Testis (tissue), 5 donors: ENCODE measurements around the gene SORD. TPM values are rescaled to one million over a fixed set of nuclear protein-coding genes. Genes with fewer than 3 reads are reported as not detected.
"Not testable (repeated sequence)": the region's sequence is repeated elsewhere in the genome, so short reads cannot be mapped to it uniquely, and the experiment has no call there.

ENCODE experiments used
- DNase-seq: peaks from one replicate; pipeline ENCODE4 v3.0.0-alpha.2; 2019
- H3K27ac ChIP-seq, 2 donors: fragments of 200-600 bp; sonication (generic); one replicate each; pipeline ENCODE4 v1.5.1; 2019
- H3K27me3 ChIP-seq: fragments of 200-600 bp; sonication (generic); one replicate; pipeline ENCODE4 v1.5.1; 2019
- H3K36me3 ChIP-seq: fragments of 200-600 bp; sonication (generic); one replicate; pipeline ENCODE4 v1.5.1; 2017; ENCODE audit warnings: low read depth; ENCODE audit errors: missing control alignments
- H3K4me1 ChIP-seq: fragments of 200-600 bp; sonication (generic); one replicate; pipeline ENCODE4 v1.5.1; 2019
- H3K4me3 ChIP-seq, 2 donors: fragments of 200-600 bp; sonication (generic); one replicate each; pipeline ENCODE4 v1.5.1; 2017 to 2019
- H3K9me3 ChIP-seq: fragments of 200-600 bp; sonication (generic); one replicate; pipeline ENCODE4 v1.5.1; 2017
- POLR2A ChIP-seq: fragments of 450-650 bp; IDR thresholded peaks from one replicate; pipeline ENCODE4 v1.6.1; 2017; ENCODE audit warnings: antibody characterized with exemption, mild to moderate bottlenecking, moderate library complexity
- WGBS, 2 donors: methylation state at CpG; one replicate each; pipeline ENCODE4 v1.1.5; 2018; 5-methylcytosine and 5-hydroxymethylcytosine counted together
- intact Hi-C: fragments of 100-400 bp; cut with DNase I; formaldehyde crosslinking; loops from one replicate; pipeline ENCODE4 v1.15.1; 2023; ENCODE audit warnings: low total_unique reads
- long read RNA-seq, 2 donors: transcript quantifications; one replicate each; lab custom pipeline, GENCODE V29; 2026
- polyA plus RNA-seq: library from polyadenylated mRNA; stranded (reverse); fragments of 350-450 nt; fragmentation: Illumina TruSeq; extraction: RNeasy Lipid Tissue Mini Kit (QIAGEN cat#74804); gene quantifications from one replicate; pipeline ENCODE4 v1.2.3, GENCODE V29; 2014; ENCODE audit warnings: low read depth, low replicate concordance; ENCODE audit not compliant: insufficient read depth
- total RNA-seq, 2 donors: library from RNA; depleted of rRNA; stranded (reverse); fragments of >200 nt; gene quantifications; one replicate each; pipeline ENCODE4 v1.2.3, GENCODE V29; 2016

SORD gene
- total RNA-seq, result 10 to 100 TPM; 33.7 to 34.1 TPM
- polyA plus RNA-seq, result 21.4 TPM
- long read RNA-seq, donor 1, full-length matches to known transcripts, result 8 of 8 reads
- long read RNA-seq, donor 1, partial matches to known transcripts, result 0 of 8 reads
- long read RNA-seq, donor 1, other reads (novel, unspliced or antisense), result 0 of 8 reads
- long read RNA-seq, donor 2, full-length matches to known transcripts, result 7 of 7 reads
- long read RNA-seq, donor 2, partial matches to known transcripts, result 0 of 7 reads
- long read RNA-seq, donor 2, other reads (novel, unspliced or antisense), result 0 of 7 reads

DNA sequence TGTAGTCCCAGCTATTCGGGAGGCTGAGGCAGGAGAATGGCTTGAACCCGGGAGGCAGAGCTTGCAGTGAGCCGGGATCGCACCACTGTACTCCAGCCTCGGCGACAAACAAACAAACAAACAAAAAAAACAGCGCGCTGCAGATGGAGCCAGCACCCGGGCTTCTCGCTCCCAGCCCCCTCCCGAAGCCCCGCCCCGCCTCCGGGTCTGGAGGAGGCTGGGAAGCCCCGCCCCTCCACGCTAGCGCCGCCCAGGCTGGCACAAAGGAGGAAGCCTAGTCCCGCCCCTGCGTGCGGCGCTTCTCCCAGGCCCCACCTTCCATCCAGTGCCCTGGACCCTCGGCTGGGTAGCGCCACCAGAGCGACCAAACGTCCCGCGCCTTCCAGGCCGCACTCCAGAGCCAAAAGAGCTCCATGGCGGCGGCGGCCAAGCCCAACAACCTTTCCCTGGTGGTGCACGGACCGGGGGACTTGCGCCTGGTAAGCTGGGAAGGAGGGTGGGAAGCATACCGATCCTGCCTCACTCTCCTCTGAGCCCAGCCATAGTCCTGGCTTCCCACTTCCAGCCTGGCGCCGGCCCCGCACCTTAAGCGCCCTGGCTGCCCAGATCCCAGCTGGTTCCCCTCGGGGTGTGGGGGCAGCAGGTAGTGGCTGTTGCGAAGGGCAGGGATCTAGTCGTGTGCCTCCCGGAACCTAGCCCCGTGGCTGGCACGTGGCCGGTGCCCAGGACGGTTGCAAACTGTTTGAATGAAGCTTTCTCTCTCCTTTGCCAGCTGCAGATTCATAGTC is at the start of gene SORD:
Gene SORD (plus strand): TSS at position 325 of the 788 bp plus-strand sequence. CDS start 89 bp downstream, at position 414.
- intact Hi-C loops, result no loop called here
- Histone ChIP-seq H3K36me3 (no peaks in the 10 kb centered on the region), H3K27ac (peak within 1 kb of the TSS; percentile 53 to 79), H3K4me3 (peak within 1 kb of the TSS; percentile 68 to 77), H3K27me3 (no peaks in the 10 kb centered on the region), H3K9me3 (no peaks in the 10 kb centered on the region), H3K4me1 (peaks cover 11% of the 10 kb centered on the region)
- WGBS, 2 donors, result 2 to 20% methylated on average over 2 to 48 of the region's 48 CpGs
- TF ChIP-seq POLR2A, result no peak
- DNase-seq, result peak; percentile 96

GRCh38 chr15:44976183-44976582 is 46.8 kb upstream of the SORD start:
- H3K27ac ChIP-seq, H3K9me3 ChIP-seq, H3K4me3 ChIP-seq, intact Hi-C loops, H3K36me3 ChIP-seq, DNase-seq, H3K4me1 ChIP-seq, H3K27me3 ChIP-seq: not testable (repeated sequence)
- WGBS, 2 donors, result 86 to 93% methylated on average over 3 of the region's 3 CpGs

DNA sequence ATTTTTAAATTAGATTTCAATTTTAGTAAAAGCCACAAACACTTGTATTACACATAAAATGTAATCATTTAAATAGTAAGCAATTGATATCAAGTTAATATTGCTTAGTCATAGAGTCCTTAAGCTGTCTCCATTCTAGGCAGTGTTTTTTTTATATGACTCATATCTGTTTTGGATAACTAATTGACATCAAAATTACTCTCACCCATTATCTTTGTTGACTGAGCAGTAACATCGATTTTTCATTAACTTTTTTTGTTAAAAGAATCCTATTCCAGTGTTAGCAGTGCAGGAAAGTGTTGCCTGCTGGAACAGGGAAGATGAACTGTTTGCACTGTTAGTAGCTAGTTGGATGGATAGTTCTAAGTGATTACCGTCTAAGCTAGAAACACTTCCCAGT is 45.2 kb upstream of the SORD start:
- H3K36me3 ChIP-seq, H3K27ac ChIP-seq, H3K4me1 ChIP-seq, H3K4me3 ChIP-seq, intact Hi-C loops, DNase-seq, H3K9me3 ChIP-seq, H3K27me3 ChIP-seq: not testable (repeated sequence)
- WGBS, 2 donors, result 54 to 61% methylated on average over 2 of the region's 2 CpGs

DNA sequence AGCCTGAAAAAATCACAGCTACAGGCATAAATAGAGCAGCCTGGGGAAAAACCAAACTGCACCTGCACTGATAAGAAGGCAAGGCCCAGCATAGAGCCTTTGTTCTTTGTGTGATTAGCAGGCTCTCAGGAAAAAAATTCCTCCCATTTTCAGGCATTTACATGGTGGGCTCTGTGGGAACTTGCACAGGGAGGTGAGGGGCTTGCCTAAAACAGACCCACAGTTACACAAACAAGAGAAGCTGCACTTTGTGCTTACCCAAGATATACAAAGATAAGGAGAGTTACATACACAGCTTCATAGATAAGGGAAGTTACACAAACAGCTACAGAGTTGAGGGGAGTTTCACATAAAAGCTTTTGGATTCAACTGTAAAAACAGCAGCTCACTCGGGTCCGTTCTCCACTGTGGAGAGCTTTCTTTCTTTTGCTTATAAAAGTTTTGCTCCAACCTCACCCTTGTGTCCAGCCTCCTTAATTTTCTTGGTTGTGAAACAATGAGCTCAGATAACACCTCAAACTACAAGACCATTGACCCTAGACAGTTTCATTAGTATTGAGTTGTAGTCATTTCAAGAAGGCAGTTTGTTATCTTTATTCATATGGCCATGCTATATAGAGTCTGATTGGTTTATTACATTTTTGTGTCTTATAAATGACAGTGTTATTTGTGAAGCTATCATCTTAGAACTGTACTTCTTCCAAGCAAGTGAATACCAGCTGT is 43.2 kb upstream of the SORD start:
- H3K27me3 ChIP-seq, intact Hi-C loops, DNase-seq, H3K4me1 ChIP-seq, H3K36me3 ChIP-seq, H3K9me3 ChIP-seq, H3K4me3 ChIP-seq: not testable (repeated sequence)
- 53 to 77% methylated on average over 2 of the region's 2 CpGs for WGBS, 2 donors
- peak overlapping the region; percentile 51 to 55 for H3K27ac ChIP-seq

- 76 to 79% methylated on average over 1 of the region's 1 CpG for WGBS, 2 donors
These were observed 38.9 kb upstream of the SORD start for GRCh38 chr15:44984144-44984543.

DNA sequence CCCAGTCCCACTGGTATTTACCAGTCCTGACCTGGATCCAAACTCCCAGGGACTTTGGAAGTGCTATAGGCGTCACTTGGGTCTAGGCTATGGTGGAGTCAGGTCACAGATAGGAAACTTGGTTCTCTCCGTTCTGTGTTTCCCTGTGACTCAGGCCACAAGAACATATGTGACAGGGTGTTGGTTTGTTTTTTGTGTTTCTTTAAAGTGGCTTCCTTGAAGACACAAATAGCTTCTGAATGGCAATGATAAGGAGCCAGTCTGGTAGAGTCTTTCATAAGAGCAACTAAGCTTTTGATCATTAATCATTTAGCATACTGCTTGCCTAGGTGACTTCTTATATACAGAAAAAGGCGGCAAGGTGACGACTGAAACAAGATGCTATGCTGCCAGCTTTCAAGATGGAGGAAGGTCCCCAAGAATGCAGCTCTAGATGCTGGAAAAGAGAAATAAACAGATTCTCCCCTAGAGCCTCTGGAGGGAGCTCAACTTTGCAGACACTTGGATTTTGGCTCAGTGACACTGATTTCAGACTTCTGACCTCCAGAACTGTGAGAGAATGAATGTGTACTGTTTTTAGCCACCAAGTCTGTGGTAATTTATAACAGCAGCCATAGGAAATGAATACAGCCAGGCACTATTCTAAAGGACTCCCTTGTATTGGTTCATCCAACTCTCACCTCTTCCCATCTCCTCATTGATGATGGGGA is 36.5 kb upstream of the SORD start:
- 77 to 87% methylated on average over 3 to 4 of the region's 4 CpGs for WGBS, 2 donors
- H3K9me3 ChIP-seq, H3K27ac ChIP-seq, H3K4me3 ChIP-seq, H3K4me1 ChIP-seq, H3K27me3 ChIP-seq, H3K36me3 ChIP-seq, DNase-seq, intact Hi-C loops: not testable (repeated sequence)

More at GRCh38 chr15:44984144-44984543, 38.9 kb upstream of the SORD start:
- H3K36me3 ChIP-seq, H3K27ac ChIP-seq, H3K27me3 ChIP-seq, intact Hi-C loops, H3K9me3 ChIP-seq, H3K4me3 ChIP-seq, DNase-seq, H3K4me1 ChIP-seq: not testable (repeated sequence)

DNA sequence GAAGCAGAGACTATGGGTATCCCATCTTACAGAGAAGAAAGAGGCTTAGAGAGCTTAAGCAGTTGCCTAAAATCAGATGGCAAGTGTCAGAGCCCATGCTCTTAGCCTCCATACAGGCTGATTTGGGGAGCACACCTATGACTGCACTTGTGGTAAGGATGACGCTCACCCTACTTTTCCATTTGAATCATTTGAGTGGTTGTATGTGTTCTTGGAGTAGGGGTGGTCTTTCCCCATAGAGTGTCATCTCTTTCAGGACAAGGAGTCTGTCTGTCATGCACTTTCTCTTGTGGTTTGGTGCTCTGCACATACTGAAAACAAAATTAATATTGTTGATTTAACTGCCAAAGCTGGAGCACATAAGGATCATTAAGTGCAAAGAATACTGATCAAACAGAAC is 35.3 kb upstream of the SORD start:
- DNase-seq, H3K27me3 ChIP-seq, H3K4me1 ChIP-seq, H3K4me3 ChIP-seq, H3K9me3 ChIP-seq, intact Hi-C loops, H3K36me3 ChIP-seq, H3K27ac ChIP-seq: not testable (repeated sequence)
- 100% methylated on average over 1 of the region's 1 CpG; no CpG with 5 or more reads in 1 of the 2 donors for WGBS, 2 donors

DNA sequence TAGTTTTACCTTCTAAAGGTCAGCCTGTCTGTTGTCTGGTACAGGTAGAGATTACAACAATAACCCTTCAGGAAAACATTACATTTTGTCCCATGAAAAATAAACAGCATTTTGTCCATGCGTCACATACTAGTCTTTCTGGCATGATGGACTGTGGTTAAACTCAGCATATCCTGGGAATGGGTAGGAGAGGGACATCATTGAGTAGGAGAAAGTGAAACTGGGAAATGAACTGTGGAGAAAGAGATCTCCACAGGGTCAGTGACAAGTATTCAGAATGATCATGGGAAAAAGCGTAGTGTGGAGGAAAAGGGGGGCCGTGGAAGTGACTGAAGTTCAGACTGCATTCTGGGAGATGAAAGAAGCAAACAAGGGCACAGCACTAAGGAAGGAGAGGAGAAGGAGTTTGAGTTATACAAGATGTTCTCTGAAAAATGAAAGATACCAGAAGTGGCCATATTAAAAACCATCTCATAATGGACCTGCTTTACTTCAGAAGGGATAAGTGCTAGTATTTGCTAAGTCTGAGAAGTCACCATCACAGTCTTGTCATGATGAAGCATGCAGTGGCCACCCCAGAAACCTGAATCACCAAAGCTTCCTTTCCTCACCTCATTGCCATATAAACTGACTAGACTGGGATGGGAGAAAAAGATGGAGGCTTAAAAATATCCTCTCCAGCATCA is 34.7 kb upstream of the SORD start:
- intact Hi-C loops, H3K27ac ChIP-seq: not testable (repeated sequence)

DNA sequence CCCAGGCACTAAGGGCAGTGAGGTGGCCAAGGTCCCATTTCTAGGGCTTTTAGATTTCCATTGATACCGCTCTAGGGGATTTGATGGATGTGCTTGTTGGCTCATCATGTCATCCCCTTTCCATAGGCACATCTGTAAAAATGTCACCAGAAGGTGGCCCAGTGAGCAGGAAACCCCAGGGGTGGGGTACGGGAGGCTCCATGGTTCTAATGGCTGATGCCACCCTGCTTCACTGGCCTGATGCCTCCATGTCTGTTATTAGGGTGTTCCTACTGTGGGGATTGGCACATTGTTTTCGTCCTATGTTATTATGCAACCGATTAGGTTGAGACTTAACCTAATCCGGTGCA is 34.1 kb upstream of the SORD start:
- DNase-seq, H3K9me3 ChIP-seq, H3K4me1 ChIP-seq, H3K4me3 ChIP-seq, H3K27ac ChIP-seq, H3K36me3 ChIP-seq, H3K27me3 ChIP-seq, intact Hi-C loops: not testable (repeated sequence)
- WGBS, 2 donors, result 87 to 97% methylated on average over 5 of the region's 5 CpGs

More for the DNA sequence above, 34.7 kb upstream of the SORD start:
- H3K4me1 ChIP-seq, H3K9me3 ChIP-seq, H3K27me3 ChIP-seq, DNase-seq, H3K36me3 ChIP-seq, H3K4me3 ChIP-seq: not testable (repeated sequence)
- 85 to 86% methylated on average over 2 to 3 of the region's 3 CpGs for WGBS, 2 donors

GRCh38 chr15:44997632-44998031 is 25.4 kb upstream of the SORD start:
- H3K4me1 ChIP-seq, H3K36me3 ChIP-seq, H3K9me3 ChIP-seq, H3K27me3 ChIP-seq, DNase-seq, H3K27ac ChIP-seq, intact Hi-C loops, H3K4me3 ChIP-seq: not testable (repeated sequence)
- WGBS, 2 donors, result 74 to 77% methylated on average over 3 of the region's 3 CpGs
